ENCODE results near the gene CLNK. TPM values are rescaled to one million over a fixed set of nuclear protein-coding genes. Genes with fewer than 3 reads are reported as not detected.

The CLNK gene
- total and polyA plus RNA-seq, 2 donors from 2014 or later: 2.8 to 4.8 TPM

- Histone ChIP-seq H3K9ac (ENCODE audit: low read length in 3 of 3) (no peak overlapping the region), H3K27ac (ENCODE audit: low read depth in 2 of 2, low read length in 2 of 2) (no peak overlapping the region), H3K4me3 (ENCODE audit: low read length in 3 of 3) (no peak overlapping the region), H3K36me3 (ENCODE audit: control insufficient read depth in 2 of 3, insufficient read depth in 3 of 3, low read length in 3 of 3) (no peaks in the 10 kb centered on the region), H3K4me1 (ENCODE audit: control insufficient read depth in 2 of 3, insufficient read depth in 2 of 3, low read depth in 1 of 3, low read length in 3 of 3) (no peaks in the 10 kb centered on the region), H3K9me3 (ENCODE audit: control insufficient read depth in 2 of 3, insufficient read depth in 1 of 3, low read length in 3 of 3) (no peaks in the 10 kb centered on the region), H3K27me3 (ENCODE audit: control insufficient read depth, insufficient read depth, low read length) (no peaks in the 10 kb centered on the region)
- DNase-seq (no peak), FAIRE-seq (no peak)
- TF ChIP-seq, protein P1, sequence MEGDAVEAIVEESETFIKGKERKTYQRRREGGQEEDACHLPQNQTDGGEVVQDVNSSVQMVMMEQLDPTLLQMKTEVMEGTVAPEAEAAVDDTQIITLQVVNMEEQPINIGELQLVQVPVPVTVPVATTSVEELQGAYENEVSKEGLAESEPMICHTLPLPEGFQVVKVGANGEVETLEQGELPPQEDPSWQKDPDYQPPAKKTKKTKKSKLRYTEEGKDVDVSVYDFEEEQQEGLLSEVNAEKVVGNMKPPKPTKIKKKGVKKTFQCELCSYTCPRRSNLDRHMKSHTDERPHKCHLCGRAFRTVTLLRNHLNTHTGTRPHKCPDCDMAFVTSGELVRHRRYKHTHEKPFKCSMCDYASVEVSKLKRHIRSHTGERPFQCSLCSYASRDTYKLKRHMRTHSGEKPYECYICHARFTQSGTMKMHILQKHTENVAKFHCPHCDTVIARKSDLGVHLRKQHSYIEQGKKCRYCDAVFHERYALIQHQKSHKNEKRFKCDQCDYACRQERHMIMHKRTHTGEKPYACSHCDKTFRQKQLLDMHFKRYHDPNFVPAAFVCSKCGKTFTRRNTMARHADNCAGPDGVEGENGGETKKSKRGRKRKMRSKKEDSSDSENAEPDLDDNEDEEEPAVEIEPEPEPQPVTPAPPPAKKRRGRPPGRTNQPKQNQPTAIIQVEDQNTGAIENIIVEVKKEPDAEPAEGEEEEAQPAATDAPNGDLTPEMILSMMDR (IDR thresholded peaks at IDR 0.05; ENCODE audit: borderline replicate concordance, extremely low read depth, insufficient read depth): no peak
- intact Hi-C loops (cut with DNase I): no loop called here
These were observed 19.9 kb upstream of the CLNK start for GRCh38 chr4:10704430-10704810.

- Histone ChIP-seq H3K4me1 (ENCODE audit: control insufficient read depth in 2 of 3, insufficient read depth in 2 of 3, low read depth in 1 of 3, low read length in 3 of 3) (no peaks in the 10 kb centered on the region), H3K27me3 (ENCODE audit: control insufficient read depth, insufficient read depth, low read length) (no peaks in the 10 kb centered on the region), H3K27ac (ENCODE audit: low read depth in 2 of 2, low read length in 2 of 2) (no peak overlapping the region), H3K9ac (ENCODE audit: low read length in 3 of 3) (no peak overlapping the region), H3K9me3 (ENCODE audit: control insufficient read depth in 2 of 3, insufficient read depth in 1 of 3, low read length in 3 of 3) (no peaks in the 10 kb centered on the region), H3K4me3 (ENCODE audit: low read length in 3 of 3) (no peak overlapping the region), H3K36me3 (ENCODE audit: control insufficient read depth in 2 of 3, insufficient read depth in 3 of 3, low read length in 3 of 3) (no peaks in the 10 kb centered on the region)
- no peak for DNase-seq
- TF ChIP-seq, protein P1 (IDR thresholded peaks at IDR 0.05; ENCODE audit: borderline replicate concordance, extremely low read depth, insufficient read depth): no peak
- intact Hi-C loops (cut with DNase I): no loop called here
- FAIRE-seq: no peak
These were observed 19.3 kb upstream of the CLNK start for GRCh38 chr4:10703766-10704429.

DNA sequence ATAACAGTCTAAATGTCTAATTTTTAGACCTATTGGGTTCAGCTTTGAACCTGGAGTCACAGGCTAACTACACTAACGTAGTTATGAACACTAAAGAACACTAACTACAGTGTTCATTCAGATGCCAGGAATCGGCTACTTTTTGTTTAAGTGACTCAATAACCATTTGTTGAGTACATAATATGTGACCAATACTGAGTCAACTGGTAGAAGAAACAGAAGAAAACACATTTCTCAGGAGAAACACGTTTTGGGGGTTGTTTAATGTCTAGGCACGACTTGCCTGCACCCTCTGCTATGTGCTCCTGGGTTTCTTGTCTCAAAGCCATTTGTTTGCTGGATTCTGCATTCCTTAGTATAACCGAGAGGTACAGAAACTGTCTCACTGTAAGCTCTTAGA, 18.6 kb upstream of the CLNK start:
- FAIRE-seq: no peak
- intact Hi-C loops (cut with DNase I): no loop called here
- Histone ChIP-seq H3K4me1 (ENCODE audit: control insufficient read depth in 2 of 3, insufficient read depth in 2 of 3, low read depth in 1 of 3, low read length in 3 of 3) (no peaks in the 10 kb centered on the region), H3K9me3 (ENCODE audit: control insufficient read depth in 2 of 3, insufficient read depth in 1 of 3, low read length in 3 of 3) (no peaks in the 10 kb centered on the region), H3K4me3 (ENCODE audit: low read length in 3 of 3) (no peak overlapping the region), H3K36me3 (ENCODE audit: control insufficient read depth in 2 of 3, insufficient read depth in 3 of 3, low read length in 3 of 3) (no peaks in the 10 kb centered on the region), H3K27me3 (ENCODE audit: control insufficient read depth, insufficient read depth, low read length) (no peaks in the 10 kb centered on the region), H3K27ac (ENCODE audit: low read depth in 2 of 2, low read length in 2 of 2) (no peak overlapping the region), H3K9ac (ENCODE audit: low read length in 3 of 3) (no peak overlapping the region)
- DNase-seq: no peak
- TF ChIP-seq, protein P1 (IDR thresholded peaks at IDR 0.05; ENCODE audit: borderline replicate concordance, extremely low read depth, insufficient read depth): no peak
